SU-DHL-6 (cell line): Measurements from ENCODE around the gene AREG.

Experiments
- H2AFZ ChIP-seq: fragments of 200-600 bp; sonication (generic); 2 replicates; pipeline ENCODE4 v1.6.1; 2014; ENCODE audit warnings: low read depth, mild to moderate bottlenecking, moderate library complexity, mixed read lengths, antibody characterized with exemption, low read length; ENCODE audit not compliant: severe bottlenecking
- H3F3A ChIP-seq: fragments of 200-600 bp; shearing (Covaris generic); 2 replicates; pipeline ENCODE4 v1.6.0; 2016; ENCODE audit warnings: antibody characterized with exemption, mild to moderate bottlenecking; ENCODE audit not compliant: insufficient read depth
- H3K27ac ChIP-seq: fragments of 200-600 bp; sonication (generic); 2 replicates; pipeline ENCODE4 v1.5.1; 2016; ENCODE audit warnings: low read depth, mild to moderate bottlenecking, low read length, moderate library complexity, mixed read lengths
- H3K27me3 ChIP-seq: fragments of 200-600 bp; sonication (generic), shearing (Covaris generic); 2 replicates; pipeline ENCODE4 v1.6.0; 2014; ENCODE audit warnings: mild to moderate bottlenecking, low read length
- H3K36me3 ChIP-seq: fragments of 200-600 bp; sonication (generic); 2 replicates; pipeline ENCODE4 v1.6.1; 2014; ENCODE audit warnings: mild to moderate bottlenecking, low read length, mixed read lengths
- H3K4me2 ChIP-seq: fragments of 300-600, 200-600 bp; shearing (Covaris generic), sonication (generic); 2 replicates; pipeline ENCODE4 v1.6.0; 2014; ENCODE audit warnings: low read length, low read depth, mild to moderate bottlenecking; ENCODE audit not compliant: poor library complexity, severe bottlenecking
- H3K4me3 ChIP-seq: fragments of 200-600 bp; sonication (generic); 2 replicates; pipeline ENCODE4 v1.5.1; 2014; ENCODE audit warnings: antibody characterized with exemption, low read length, mild to moderate bottlenecking, mixed read lengths; ENCODE audit not compliant: insufficient read depth, poor library complexity, severe bottlenecking
- H3K79me2 ChIP-seq: fragments of 200-600 bp; sonication (generic); 2 replicates; pipeline ENCODE4 v1.6.1; 2014; ENCODE audit warnings: mild to moderate bottlenecking, low read length, moderate library complexity; ENCODE audit not compliant: insufficient read depth
- H3K9ac ChIP-seq: fragments of 200-600 bp; sonication (generic); 2 replicates; pipeline ENCODE4 v1.7.0; 2014; ENCODE audit warnings: mild to moderate bottlenecking, low read length
- H3K9me2 ChIP-seq: fragments of 200-600 bp; sonication (generic); replicated peaks from 2 replicates; pipeline ENCODE4 v1.6.1; 2014; ENCODE audit warnings: low read length; ENCODE audit not compliant: insufficient read depth
- H3K9me3 ChIP-seq: fragments of 200-600 bp; sonication (generic); 2 replicates; pipeline ENCODE4 v1.6.1; 2014; ENCODE audit warnings: low read length, mixed read lengths; ENCODE audit not compliant: insufficient read depth
- H4K20me1 ChIP-seq: fragments of 200-600 bp; sonication (generic); 2 replicates; pipeline ENCODE4 v1.6.1; 2014; ENCODE audit warnings: low read depth, mild to moderate bottlenecking, antibody characterized with exemption, low read length, moderate library complexity, mixed read lengths
- EZH2phosphoT487 ChIP-seq: fragments of 200-600 bp; sonication (generic), shearing (Covaris generic); conservative IDR thresholded peaks from 2 replicates; pipeline ENCODE4 v1.6.1; 2018; ENCODE audit warnings: mild to moderate bottlenecking, antibody characterized with exemption, low read length, moderate library complexity, mixed read lengths
- TF ChIP-seq, protein P1 (sequence below): fragments of 200-600 bp; sonication (generic); IDR thresholded peaks from one replicate; pipeline ENCODE4 v1.5.1; 2017; ENCODE audit warnings: antibody characterized with exemption, mild to moderate bottlenecking, low read length, moderate library complexity; ENCODE audit not compliant: insufficient read depth, poor library complexity, severe bottlenecking

The AREG gene

DNA sequence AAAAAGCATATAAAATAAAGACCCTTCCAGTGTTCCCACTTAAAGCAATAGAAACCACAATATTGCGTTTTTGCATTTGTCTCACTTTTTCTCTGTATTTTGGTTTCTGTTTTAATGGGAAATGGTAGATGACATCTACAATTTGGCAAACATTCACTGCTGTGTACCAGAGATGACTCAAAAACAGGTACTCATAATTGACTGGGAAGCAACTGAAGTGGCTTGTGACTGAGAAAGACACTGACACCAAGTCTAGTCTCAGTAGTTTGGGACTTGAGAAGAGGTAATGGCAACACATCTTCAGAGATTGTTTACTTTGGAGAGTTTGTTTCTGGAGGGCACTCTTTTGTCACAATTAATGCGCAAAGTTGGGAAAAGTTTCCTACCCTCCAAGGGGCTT is 42.0 kb downstream of the AREG start:
- H3K27me3 ChIP-seq = no peaks in the 10 kb centered on the region
- TF ChIP-seq, protein P1, sequence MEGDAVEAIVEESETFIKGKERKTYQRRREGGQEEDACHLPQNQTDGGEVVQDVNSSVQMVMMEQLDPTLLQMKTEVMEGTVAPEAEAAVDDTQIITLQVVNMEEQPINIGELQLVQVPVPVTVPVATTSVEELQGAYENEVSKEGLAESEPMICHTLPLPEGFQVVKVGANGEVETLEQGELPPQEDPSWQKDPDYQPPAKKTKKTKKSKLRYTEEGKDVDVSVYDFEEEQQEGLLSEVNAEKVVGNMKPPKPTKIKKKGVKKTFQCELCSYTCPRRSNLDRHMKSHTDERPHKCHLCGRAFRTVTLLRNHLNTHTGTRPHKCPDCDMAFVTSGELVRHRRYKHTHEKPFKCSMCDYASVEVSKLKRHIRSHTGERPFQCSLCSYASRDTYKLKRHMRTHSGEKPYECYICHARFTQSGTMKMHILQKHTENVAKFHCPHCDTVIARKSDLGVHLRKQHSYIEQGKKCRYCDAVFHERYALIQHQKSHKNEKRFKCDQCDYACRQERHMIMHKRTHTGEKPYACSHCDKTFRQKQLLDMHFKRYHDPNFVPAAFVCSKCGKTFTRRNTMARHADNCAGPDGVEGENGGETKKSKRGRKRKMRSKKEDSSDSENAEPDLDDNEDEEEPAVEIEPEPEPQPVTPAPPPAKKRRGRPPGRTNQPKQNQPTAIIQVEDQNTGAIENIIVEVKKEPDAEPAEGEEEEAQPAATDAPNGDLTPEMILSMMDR = no peak
- TF ChIP-seq EZH2phosphoT487 = no peak
- H3K9me2 ChIP-seq = no peaks in the 10 kb centered on the region
- no peaks in the 10 kb centered on the region for H3K9me3 ChIP-seq
- no peak overlapping the region for H3K9ac ChIP-seq
- no peaks in the 10 kb centered on the region for H3K79me2 ChIP-seq
- no peak overlapping the region for H3K27ac ChIP-seq
- no peaks in the 10 kb centered on the region for H4K20me1 ChIP-seq
- no peaks in the 10 kb centered on the region for H3F3A ChIP-seq
- H3K4me2 ChIP-seq = no peak overlapping the region
- H3K4me3 ChIP-seq = no peak overlapping the region
- no peak overlapping the region for H2AFZ ChIP-seq
- H3K36me3 ChIP-seq = no peaks in the 10 kb centered on the region

DNA sequence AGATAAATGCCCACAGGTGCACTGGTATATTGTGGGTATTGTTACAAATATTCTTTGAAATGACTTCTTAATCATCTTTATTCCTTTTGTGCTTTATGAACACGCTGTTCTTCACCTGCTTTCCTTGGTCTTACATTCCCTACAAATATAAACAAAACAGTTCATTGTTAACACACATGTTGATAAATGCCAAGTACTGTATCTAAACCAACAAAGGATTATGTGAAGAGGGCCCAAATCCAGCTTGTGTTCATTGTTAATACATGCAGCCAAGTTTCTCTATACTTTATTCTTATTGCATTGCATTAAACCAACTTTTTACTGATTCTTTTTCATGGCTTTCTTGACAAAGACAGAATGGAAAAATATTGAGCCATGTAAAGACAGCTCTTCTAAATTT is 42.8 kb downstream of the AREG start:
- Histone ChIP-seq H2AFZ (no peak overlapping the region), H3K4me3 (no peak overlapping the region), H3K27me3 (no peaks in the 10 kb centered on the region), H3K36me3 (no peaks in the 10 kb centered on the region), H3K27ac (no peak overlapping the region), H3K4me2 (no peak overlapping the region), H3K9me2 (no peaks in the 10 kb centered on the region), H4K20me1 (no peaks in the 10 kb centered on the region), H3K9me3 (no peaks in the 10 kb centered on the region), H3K9ac (no peak overlapping the region), H3K79me2 (no peaks in the 10 kb centered on the region), H3F3A (no peaks in the 10 kb centered on the region)
- TF ChIP-seq, protein P1 = no peak
- no peak for TF ChIP-seq EZH2phosphoT487

DNA sequence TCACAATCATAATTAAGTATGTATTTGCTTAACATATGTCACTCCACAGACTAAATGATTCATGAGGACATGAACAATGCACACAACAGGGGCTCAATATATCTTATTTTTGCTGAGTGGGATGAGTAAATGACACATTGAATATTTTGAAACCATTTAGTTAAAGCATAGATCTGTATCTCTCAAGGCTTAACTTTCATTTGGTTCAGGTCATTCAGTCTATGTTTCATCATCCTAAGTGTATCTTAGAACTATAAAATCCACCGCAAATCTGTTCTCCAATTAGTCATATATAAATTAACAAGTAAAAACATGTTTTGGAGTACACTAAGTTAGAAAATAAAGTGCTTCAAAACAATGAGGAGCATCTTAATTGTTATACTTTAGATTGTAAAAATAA is 45.8 kb downstream of the AREG start:
- Histone ChIP-seq H3K79me2 (no peaks in the 10 kb centered on the region), H4K20me1 (no peaks in the 10 kb centered on the region), H3K4me3 (no peak overlapping the region), H3K9me2 (no peaks in the 10 kb centered on the region), H2AFZ (no peak overlapping the region), H3K27me3 (no peaks in the 10 kb centered on the region), H3K9ac (no peak overlapping the region), H3K9me3 (no peaks in the 10 kb centered on the region), H3K4me2 (no peak overlapping the region), H3K27ac (no peak overlapping the region), H3F3A (no peaks in the 10 kb centered on the region), H3K36me3 (no peaks in the 10 kb centered on the region)
- TF ChIP-seq, protein P1 = no peak
- TF ChIP-seq EZH2phosphoT487 = no peak
